ENCODE measurements around the gene SLC6A15. TPM values are rescaled to one million over a fixed set of nuclear protein-coding genes. Genes with fewer than 3 reads are reported as not detected.

SLC6A15 gene
- total RNA-seq, 1 donor from 2014 or later, result not detected

DNA sequence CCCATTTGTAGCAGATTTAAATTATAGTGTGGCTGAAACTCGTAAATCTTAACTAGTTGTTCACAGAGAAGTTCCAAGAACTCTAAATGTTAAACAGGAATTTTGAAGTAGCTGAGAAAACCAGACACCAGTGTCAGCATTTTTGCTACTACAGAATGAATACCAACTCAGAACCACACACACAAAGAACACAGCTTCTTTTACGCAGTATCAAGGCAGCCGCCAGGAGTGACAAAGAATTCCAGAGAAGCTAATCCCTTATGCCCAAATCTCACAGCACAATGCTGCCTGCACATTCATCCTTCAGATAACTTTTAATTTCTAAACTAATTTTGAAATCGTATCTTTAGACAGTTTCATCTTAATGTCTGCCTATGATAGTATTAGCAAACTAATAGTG is 37.4 kb downstream of the SLC6A15 start:
- ChIA-PET CTCF (interaction anchor here (1.1 to 3.9 kb wide), 5 partner anchors 12 to 183 kb away, joined by 3 to 20 read pairs (median 4); no protein-coding TSS in a partner anchor), POLR2A (no interaction called here)
- ATAC-seq (ENCODE audit: low read depth) (no peak), DNase-seq (no peak)
- Mint-ChIP-seq H3K4me3 (no peak overlapping the region), H3K27ac (no peak overlapping the region), H3K4me1 (no peaks in the 10 kb centered on the region), H3K27me3 (peaks cover 1% of the 10 kb centered on the region), H3K9me3 (no peaks in the 10 kb centered on the region), H3K36me3 (ENCODE audit: low read depth) (no peaks in the 10 kb centered on the region)
- intact Hi-C loops (cut with micrococcal nuclease), result loop anchor here (2.0 kb wide), 2 partner anchors 574 to 998 kb away; no protein-coding TSS in a partner anchor
- TF ChIP-seq, protein P1, sequence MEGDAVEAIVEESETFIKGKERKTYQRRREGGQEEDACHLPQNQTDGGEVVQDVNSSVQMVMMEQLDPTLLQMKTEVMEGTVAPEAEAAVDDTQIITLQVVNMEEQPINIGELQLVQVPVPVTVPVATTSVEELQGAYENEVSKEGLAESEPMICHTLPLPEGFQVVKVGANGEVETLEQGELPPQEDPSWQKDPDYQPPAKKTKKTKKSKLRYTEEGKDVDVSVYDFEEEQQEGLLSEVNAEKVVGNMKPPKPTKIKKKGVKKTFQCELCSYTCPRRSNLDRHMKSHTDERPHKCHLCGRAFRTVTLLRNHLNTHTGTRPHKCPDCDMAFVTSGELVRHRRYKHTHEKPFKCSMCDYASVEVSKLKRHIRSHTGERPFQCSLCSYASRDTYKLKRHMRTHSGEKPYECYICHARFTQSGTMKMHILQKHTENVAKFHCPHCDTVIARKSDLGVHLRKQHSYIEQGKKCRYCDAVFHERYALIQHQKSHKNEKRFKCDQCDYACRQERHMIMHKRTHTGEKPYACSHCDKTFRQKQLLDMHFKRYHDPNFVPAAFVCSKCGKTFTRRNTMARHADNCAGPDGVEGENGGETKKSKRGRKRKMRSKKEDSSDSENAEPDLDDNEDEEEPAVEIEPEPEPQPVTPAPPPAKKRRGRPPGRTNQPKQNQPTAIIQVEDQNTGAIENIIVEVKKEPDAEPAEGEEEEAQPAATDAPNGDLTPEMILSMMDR (IDR thresholded peaks at IDR 0.05), result no peak

- H3K27ac Mint-ChIP-seq, result no peak overlapping the region
- ChIA-PET CTCF (interaction anchor here (0.8 to 3.9 kb wide), 6 partner anchors 12 to 184 kb away, joined by 3 to 20 read pairs (median 4); no protein-coding TSS in a partner anchor), POLR2A (no interaction called here)
- H3K4me3 Mint-ChIP-seq, result no peak overlapping the region
- ATAC-seq (ENCODE audit: low read depth) (no peak), DNase-seq (no peak)
- no peaks in the 10 kb centered on the region for H3K36me3 Mint-ChIP-seq (ENCODE audit: low read depth)
- H3K27me3 Mint-ChIP-seq, result peaks cover 1% of the 10 kb centered on the region
- no peaks in the 10 kb centered on the region for H3K4me1 Mint-ChIP-seq
- TF ChIP-seq, protein P1 (IDR thresholded peaks at IDR 0.05), result no peak
- no peaks in the 10 kb centered on the region for H3K9me3 Mint-ChIP-seq
- intact Hi-C loops (cut with micrococcal nuclease), result loop anchor here (1.0 to 2.0 kb wide), 4 partner anchors 155 to 998 kb away; no protein-coding TSS in a partner anchor
Measured at GRCh38 chr12:84874825-84875139, 37.8 kb downstream of the SLC6A15 start.

DNA sequence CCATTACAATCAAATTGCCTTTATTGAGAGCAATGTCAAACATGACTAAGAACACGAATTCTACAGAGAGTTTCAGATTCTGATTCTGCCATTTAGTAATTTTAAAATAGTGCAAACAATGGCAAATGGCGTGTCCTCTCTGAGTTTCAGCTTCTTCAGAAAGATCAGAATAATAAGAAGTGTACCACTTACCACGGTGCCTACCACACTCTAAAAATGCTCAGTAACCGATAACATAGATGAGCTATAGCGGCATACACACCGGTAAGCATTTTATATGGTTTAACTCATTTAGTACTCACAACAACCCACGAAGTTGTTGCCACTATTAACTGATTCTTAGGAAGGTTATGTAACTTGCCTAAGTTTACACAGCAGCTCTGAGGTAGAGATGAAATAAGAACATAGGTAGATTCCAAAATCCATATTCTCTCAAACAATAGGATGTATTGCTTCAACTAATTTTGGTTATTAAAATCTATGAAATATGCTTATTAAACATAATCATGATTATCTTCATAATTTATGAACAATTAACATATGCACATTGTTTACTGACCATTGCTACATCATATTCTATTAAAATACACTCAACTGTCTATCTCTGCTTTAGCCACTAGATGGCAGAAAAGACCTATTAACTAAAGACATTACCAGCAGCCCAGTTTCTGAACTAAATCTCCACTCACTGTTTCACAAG is 38.3 kb downstream of the SLC6A15 start:
- no peaks in the 10 kb centered on the region for H3K4me1 Mint-ChIP-seq
- H3K27me3 Mint-ChIP-seq, result peaks cover 1% of the 10 kb centered on the region
- TF ChIP-seq, protein P1 (IDR thresholded peaks at IDR 0.05), result no peak
- no peak overlapping the region for H3K27ac Mint-ChIP-seq
- ChIA-PET CTCF (interaction anchor here (0.8 to 3.9 kb wide), 6 partner anchors 13 to 184 kb away, joined by 3 to 20 read pairs (median 4); no protein-coding TSS in a partner anchor), POLR2A (no interaction called here)
- H3K9me3 Mint-ChIP-seq, result no peaks in the 10 kb centered on the region
- intact Hi-C loops (cut with micrococcal nuclease), result loop anchor here (1.0 to 2.0 kb wide), 4 partner anchors 155 to 999 kb away; no protein-coding TSS in a partner anchor
- peak; percentile 56 for ATAC-seq (ENCODE audit: low read depth)
- no peaks in the 10 kb centered on the region for H3K36me3 Mint-ChIP-seq (ENCODE audit: low read depth)
- no peak overlapping the region for H3K4me3 Mint-ChIP-seq
- DNase-seq, result no peak

GRCh38 chr12:84862186-84862585 is 50.4 kb downstream of the SLC6A15 start:
- Mint-ChIP-seq H3K36me3 (ENCODE audit: low read depth) (no peaks in the 10 kb centered on the region), H3K27me3 (no peaks in the 10 kb centered on the region), H3K4me1 (no peaks in the 10 kb centered on the region), H3K27ac (no peak overlapping the region), H3K9me3 (no peaks in the 10 kb centered on the region), H3K4me3 (no peak overlapping the region)
- ChIA-PET CTCF (no interaction called here), POLR2A (no interaction called here)
- TF ChIP-seq, protein P1 (IDR thresholded peaks at IDR 0.05), result no peak
- intact Hi-C loops (cut with micrococcal nuclease), result no loop called here
- ATAC-seq (ENCODE audit: low read depth), result no peak
- DNase-seq, result no peak

DNA sequence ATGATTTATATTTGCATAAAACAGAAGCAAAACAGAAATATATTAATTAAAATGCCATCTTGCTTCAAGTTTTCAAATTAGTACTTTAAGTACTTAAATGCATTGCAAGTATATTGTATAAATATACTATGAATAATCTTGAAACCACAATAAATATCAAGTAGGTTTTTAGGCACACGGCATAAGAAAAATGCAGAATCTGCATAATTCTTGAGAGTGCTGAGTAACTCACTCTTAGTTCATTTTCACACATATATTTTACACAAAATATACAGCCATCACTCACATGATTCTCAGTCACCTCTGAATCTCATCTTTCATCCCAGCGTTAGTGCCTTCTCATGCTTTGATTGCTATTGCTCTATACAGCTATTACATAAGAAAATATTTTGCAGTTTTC is 51.9 kb downstream of the SLC6A15 start:
- Mint-ChIP-seq H3K27ac (no peak overlapping the region), H3K9me3 (no peaks in the 10 kb centered on the region), H3K36me3 (ENCODE audit: low read depth) (no peaks in the 10 kb centered on the region), H3K4me3 (no peak overlapping the region), H3K27me3 (no peaks in the 10 kb centered on the region), H3K4me1 (no peaks in the 10 kb centered on the region)
- POLR2A ChIA-PET, result no interaction called here
- intact Hi-C loops (cut with micrococcal nuclease), result no loop called here
- DNase-seq (no peak), ATAC-seq (ENCODE audit: low read depth) (no peak)
- TF ChIP-seq, protein P1 (IDR thresholded peaks at IDR 0.05), result no peak
- CTCF ChIA-PET, result interaction anchor here (1.1 kb wide), 1 partner anchor 14 kb away, joined by 3 read pairs; no protein-coding TSS in a partner anchor

Data from activated B cell treated with CpG ODN at 0.5 μM for 24 hours (primary cell).